ENCODE data around the gene C10orf53. TPM values are rescaled to one million over a fixed set of nuclear protein-coding genes. Genes with fewer than 3 reads are reported as not detected.

The C10orf53 gene
- total and polyA plus RNA-seq, 2 of the 4 experiments (the other 2 are of a cell fraction) = not detected

- Histone ChIP-seq H2AFZ (replicated peaks; ENCODE audit: low read length, poor library complexity) (no peak overlapping the region), H3K23ac (ENCODE audit: low read depth, low read length) (no peak overlapping the region)
Measured at GRCh38 chr10:49709934-49710333, 30.5 kb downstream of the C10orf53 start.

More at GRCh38 chr10:49709934-49710333, 30.5 kb downstream of the C10orf53 start:
- CTCF ChIA-PET = no interaction called here
- DNase-seq (no peak), ATAC-seq (ENCODE audit: low read depth) (no peak)
- Histone ChIP-seq H4K91ac (ENCODE audit: insufficient read depth, low read depth, low read length) (no peak overlapping the region), H3K14ac (replicated peaks; ENCODE audit: low read depth, low read length) (no peak overlapping the region), H3K9me3 (ENCODE audit: control insufficient read depth, insufficient read depth, low read length) (no peaks in the 10 kb centered on the region), H3K36me3 (ENCODE audit: control insufficient read depth, insufficient read depth, low read length) (no peaks in the 10 kb centered on the region), H3K4me3 (ENCODE audit: insufficient read depth, low read depth, low read length) (no peak overlapping the region), H3K4ac (ENCODE audit: low read depth, low read length) (no peak overlapping the region), H2BK15ac (ENCODE audit: low read depth, low read length) (no peak overlapping the region), H3K56ac (ENCODE audit: extremely low read depth, insufficient read depth, low read length) (no peak overlapping the region), H3K27me3 (ENCODE audit: control insufficient read depth, insufficient read depth, low read length) (no peaks in the 10 kb centered on the region), H3K4me2 (ENCODE audit: low read depth, low read length) (no peak overlapping the region), H2BK20ac (ENCODE audit: low read depth, low read length) (no peak overlapping the region), H3K27ac (ENCODE audit: insufficient read depth, low read length) (no peak overlapping the region), H4K5ac (ENCODE audit: low read depth, low read length) (no peak overlapping the region), H2AK5ac (ENCODE audit: low read depth, low read length) (no peak overlapping the region), H2BK5ac (ENCODE audit: low read depth, low read length, poor library complexity, severe bottlenecking) (no peak overlapping the region), H4K20me1 (ENCODE audit: insufficient read depth, low read length) (no peaks in the 10 kb centered on the region), H3K79me1 (ENCODE audit: low read depth in 1 of 2, low read length in 2 of 2) (no peaks in the 10 kb centered on the region), H2AK9ac (replicated peaks; ENCODE audit: low read depth, low read length, poor library complexity) (no peak overlapping the region), H3K18ac (ENCODE audit: low read depth, low read length) (no peak overlapping the region), H2BK120ac (ENCODE audit: low read depth, low read length) (no peak overlapping the region), H3K4me1 (ENCODE audit: control insufficient read depth, insufficient read depth, low read length) (no peaks in the 10 kb centered on the region), H3K9ac (ENCODE audit: low read depth, low read length) (no peak overlapping the region), H4K8ac (ENCODE audit: low read depth in 2 of 2, low read length in 2 of 2) (no peak overlapping the region), H3K9me1 (ENCODE audit: insufficient read depth, low read length) (no peaks in the 10 kb centered on the region)
- intact Hi-C loops (cut with micrococcal nuclease) = no loop called here
- no peak for TF ChIP-seq MAFK (IDR thresholded peaks at IDR 0.05; ENCODE audit: low read depth, low read length)
- no peak for TF ChIP-seq RFX5 (IDR thresholded peaks at IDR 0.05; ENCODE audit: low read depth, low read length)
- no peak for TF ChIP-seq ELK1 (IDR thresholded peaks at IDR 0.05; ENCODE audit: borderline replicate concordance, low read depth, low read length)
- no peak for TF ChIP-seq POLR2A (IDR thresholded peaks at IDR 0.05; ENCODE audit: low read depth, low read length)
- no peak for TF ChIP-seq MXI1 (IDR thresholded peaks at IDR 0.05; ENCODE audit: borderline replicate concordance, low read depth, low read length)
- TF ChIP-seq MAZ (IDR thresholded peaks at IDR 0.05; ENCODE audit: borderline replicate concordance, low read depth, low read length) = no peak
- no peak for TF ChIP-seq FOS (IDR thresholded peaks at IDR 0.05; ENCODE audit: low read depth, low read length)
- no peak for TF ChIP-seq CHD1 (IDR thresholded peaks at IDR 0.05; ENCODE audit: low read depth, low read length)
- TF ChIP-seq RCOR1 (IDR thresholded peaks at IDR 0.05; ENCODE audit: insufficient replicate concordance, low read length) = no peak
- no peak for TF ChIP-seq NFE2L2 (IDR thresholded peaks at IDR 0.05; ENCODE audit: low read depth, low read length)
- no peak for TF ChIP-seq BHLHE40 (IDR thresholded peaks at IDR 0.05; ENCODE audit: low read depth, low read length)
- no peak for TF ChIP-seq CEBPB (IDR thresholded peaks at IDR 0.05; ENCODE audit: low read depth, low read length)
- no peak for TF ChIP-seq SMC3 (IDR thresholded peaks at IDR 0.05; ENCODE audit: low read depth, low read length)
- TF ChIP-seq CTCF (conservative IDR thresholded peaks at IDR 0.05; ENCODE audit: low read depth, low read length) = no peak
- WGBS, 2 experiments (ENCODE audit: extremely low coverage in 2 of 2, insufficient read length in 1 of 2) = 55% methylated on average over 2 of the region's 5 CpGs; no CpG with 5 or more reads in 1 of the 2 experiments
- dilution Hi-C loops (cut with HindIII; ENCODE audit: low sequenced_read_pairs, unreplicated experiment) = no loop called here
- in situ Hi-C loops (cut with MboI; ENCODE audit: low sequenced_read_pairs) = no loop called here
- no TSS peak for BruUV-seq (replicated peaks)
- POLR2A ChIA-PET (ENCODE audit: unreplicated experiment) = no interaction called here

All from IMR-90 (cell line).